GM23338 (cell line): ENCODE data around the gene TNFAIP8L1. TPM values are rescaled to one million over a fixed set of nuclear protein-coding genes. Genes with fewer than 3 reads are reported as not detected.

Source experiments
- ATAC-seq: fragments of 200-7000 bp; cut with Tn5 transposase; 3 replicates; pipeline ENCODE4 v1.9.1; 2020
- DNase-seq: peaks from one replicate; pipeline ENCODE4 v3.0.0-alpha.2; 2015; ENCODE audit warnings: low spot score
- H2AFZ ChIP-seq: fragments of 200-600 bp; sonication (generic); 2 replicates; pipeline ENCODE4 v1.8.0; 2016; ENCODE audit warnings: antibody characterized with exemption, mild to moderate bottlenecking, moderate library complexity
- H3F3A ChIP-seq: fragments of 200-600 bp; sonication (generic); replicated peaks from 2 replicates; pipeline ENCODE4 v1.8.0; 2017; ENCODE audit warnings: antibody characterized with exemption, mixed run types, low read depth
- H3K27ac ChIP-seq: fragments of 200-600 bp; sonication (generic); 2 replicates; pipeline ENCODE4 v1.6.1; 2016; ENCODE audit warnings: low read depth
- H3K27me3 ChIP-seq: fragments of 200-600 bp; sonication (generic); 2 replicates; pipeline ENCODE4 v1.8.0; 2016; ENCODE audit warnings: mild to moderate bottlenecking, mixed run types, moderate library complexity; ENCODE audit not compliant: insufficient read depth
- H3K36me3 ChIP-seq: fragments of 200-600 bp; sonication (generic); 2 replicates; pipeline ENCODE4 v1.8.0; 2016; ENCODE audit warnings: mild to moderate bottlenecking; ENCODE audit not compliant: insufficient read depth
- H3K4me1 ChIP-seq: fragments of 200-600 bp; sonication (generic); 2 replicates; pipeline ENCODE4 v1.8.0; 2016; ENCODE audit warnings: mild to moderate bottlenecking, moderate library complexity; ENCODE audit not compliant: insufficient read depth
- H3K4me2 ChIP-seq: fragments of 200-600 bp; sonication (generic); 2 replicates; pipeline ENCODE4 v1.7.1; 2017; ENCODE audit warnings: mixed run types
- H3K4me3 ChIP-seq: fragments of 200-600 bp; sonication (generic); 2 replicates; pipeline ENCODE4 v1.6.1; 2016; ENCODE audit warnings: mixed run types
- H3K79me2 ChIP-seq: fragments of 200-600 bp; sonication (generic); replicated peaks from 2 replicates; pipeline ENCODE4 v1.8.0; 2017; ENCODE audit warnings: mild to moderate bottlenecking; ENCODE audit not compliant: insufficient read depth
- H3K9me2 ChIP-seq: fragments of 200-600 bp; sonication (generic); 2 replicates; pipeline ENCODE4 v1.8.0; 2017; ENCODE audit not compliant: insufficient read depth
- H4K20me1 ChIP-seq: fragments of 200-600 bp; sonication (generic); replicated peaks from 2 replicates; pipeline ENCODE4 v1.8.0; 2017; ENCODE audit warnings: mild to moderate bottlenecking; ENCODE audit not compliant: insufficient read depth
- H3K27ac Mint-ChIP-seq: 2 replicates; pipeline ENCODE4 v1.8.0; 2020; ENCODE audit warnings: inconsistent platforms, mild to moderate bottlenecking, moderate library complexity, mixed read lengths
- H3K27me3 Mint-ChIP-seq: 3 replicates; pipeline ENCODE4 v1.8.0; 2022; ENCODE audit warnings: low read depth, mild to moderate bottlenecking, moderate library complexity, mixed read lengths, inconsistent platforms; ENCODE audit not compliant: insufficient read depth, poor library complexity
- H3K36me3 Mint-ChIP-seq: 3 replicates; pipeline ENCODE4 v1.8.0; 2021; ENCODE audit warnings: low read depth, mild to moderate bottlenecking, inconsistent platforms, moderate library complexity, mixed read lengths
- H3K4me1 Mint-ChIP-seq: 3 replicates; pipeline ENCODE4 v1.8.0; 2020; ENCODE audit warnings: mild to moderate bottlenecking, inconsistent platforms, mixed read lengths
- H3K4me3 Mint-ChIP-seq: 3 replicates; pipeline ENCODE4 v1.8.0; 2021; ENCODE audit warnings: moderate library complexity, mild to moderate bottlenecking, inconsistent platforms, mixed read lengths
- H3K9me3 Mint-ChIP-seq: 3 replicates; pipeline ENCODE4 v1.8.0; 2020; ENCODE audit warnings: moderate library complexity, mild to moderate bottlenecking, inconsistent platforms, mixed read lengths
- ETS1 ChIP-seq: IDR thresholded peaks from 2 replicates; pipeline ENCODE4 v1.6.1; 2016; ENCODE audit warnings: antibody characterized with exemption
- JUNB ChIP-seq: IDR thresholded peaks from one replicate; pipeline ENCODE4 v1.6.1; 2016; ENCODE audit warnings: antibody characterized with exemption; ENCODE audit not compliant: unreplicated experiment
- ZNF114 ChIP-seq: fragments of 250-450 bp; sonication (Bioruptor Pico); IDR thresholded peaks from 2 replicates; pipeline ENCODE4 v1.5.0; 2020; ENCODE audit warnings: mild to moderate bottlenecking, moderate library complexity
- ZNF462 ChIP-seq: fragments of 250-450 bp; sonication (Bioruptor Pico); IDR thresholded peaks from 2 replicates; pipeline ENCODE4 v1.5.0; 2020; ENCODE audit warnings: mild to moderate bottlenecking, moderate library complexity
- polyA plus RNA-seq: library from polyadenylated mRNA; unstranded; fragments of >200 nt; fragmentation: Nextera tagmentation; extraction: Ambion mirVana; gene quantifications from 2 replicates; pipeline ENCODE4 v1.2.1, GENCODE V29; 2016
- total RNA-seq: library from RNA; depleted of rRNA; stranded (reverse); fragments of >200 nt; shearing (Covaris generic); gene quantifications from 2 replicates; pipeline ENCODE4 v1.2.3, GENCODE V29; 2014
- TF ChIP-seq, protein P1 (sequence below): IDR thresholded peaks from one replicate; pipeline ENCODE4 v1.6.1; 2018; ENCODE audit warnings: antibody characterized with exemption; ENCODE audit not compliant: unreplicated experiment
- TF ChIP-seq, protein P2 (sequence below), 2 experiments: fragments of 200-600 bp in 1 of 2; sonication (generic) in 1 of 2; conservative IDR thresholded peaks; 2 replicates each; pipeline versions ENCODE4 v1.5.1 to v1.6.1; 2016 to 2017; ENCODE audit warnings: antibody characterized with exemption in 2 of 2, low read depth in 2 of 2, mild to moderate bottlenecking in 2 of 2, moderate library complexity in 1 of 2

The TNFAIP8L1 gene
- total and polyA plus RNA-seq, 2 experiments from 2014 or later, result 2.7 to 4.1 TPM

GRCh38 chr19:4699826-4700692 lies 60.7 kb downstream of the TNFAIP8L1 start (continued):
- TF ChIP-seq, protein P1, sequence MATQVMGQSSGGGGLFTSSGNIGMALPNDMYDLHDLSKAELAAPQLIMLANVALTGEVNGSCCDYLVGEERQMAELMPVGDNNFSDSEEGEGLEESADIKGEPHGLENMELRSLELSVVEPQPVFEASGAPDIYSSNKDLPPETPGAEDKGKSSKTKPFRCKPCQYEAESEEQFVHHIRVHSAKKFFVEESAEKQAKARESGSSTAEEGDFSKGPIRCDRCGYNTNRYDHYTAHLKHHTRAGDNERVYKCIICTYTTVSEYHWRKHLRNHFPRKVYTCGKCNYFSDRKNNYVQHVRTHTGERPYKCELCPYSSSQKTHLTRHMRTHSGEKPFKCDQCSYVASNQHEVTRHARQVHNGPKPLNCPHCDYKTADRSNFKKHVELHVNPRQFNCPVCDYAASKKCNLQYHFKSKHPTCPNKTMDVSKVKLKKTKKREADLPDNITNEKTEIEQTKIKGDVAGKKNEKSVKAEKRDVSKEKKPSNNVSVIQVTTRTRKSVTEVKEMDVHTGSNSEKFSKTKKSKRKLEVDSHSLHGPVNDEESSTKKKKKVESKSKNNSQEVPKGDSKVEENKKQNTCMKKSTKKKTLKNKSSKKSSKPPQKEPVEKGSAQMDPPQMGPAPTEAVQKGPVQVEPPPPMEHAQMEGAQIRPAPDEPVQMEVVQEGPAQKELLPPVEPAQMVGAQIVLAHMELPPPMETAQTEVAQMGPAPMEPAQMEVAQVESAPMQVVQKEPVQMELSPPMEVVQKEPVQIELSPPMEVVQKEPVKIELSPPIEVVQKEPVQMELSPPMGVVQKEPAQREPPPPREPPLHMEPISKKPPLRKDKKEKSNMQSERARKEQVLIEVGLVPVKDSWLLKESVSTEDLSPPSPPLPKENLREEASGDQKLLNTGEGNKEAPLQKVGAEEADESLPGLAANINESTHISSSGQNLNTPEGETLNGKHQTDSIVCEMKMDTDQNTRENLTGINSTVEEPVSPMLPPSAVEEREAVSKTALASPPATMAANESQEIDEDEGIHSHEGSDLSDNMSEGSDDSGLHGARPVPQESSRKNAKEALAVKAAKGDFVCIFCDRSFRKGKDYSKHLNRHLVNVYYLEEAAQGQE, result no peak
- TF ChIP-seq ZNF114 (CRISPR knock-in tag) (no peak), JUNB (no peak), ETS1 (no peak)

DNA sequence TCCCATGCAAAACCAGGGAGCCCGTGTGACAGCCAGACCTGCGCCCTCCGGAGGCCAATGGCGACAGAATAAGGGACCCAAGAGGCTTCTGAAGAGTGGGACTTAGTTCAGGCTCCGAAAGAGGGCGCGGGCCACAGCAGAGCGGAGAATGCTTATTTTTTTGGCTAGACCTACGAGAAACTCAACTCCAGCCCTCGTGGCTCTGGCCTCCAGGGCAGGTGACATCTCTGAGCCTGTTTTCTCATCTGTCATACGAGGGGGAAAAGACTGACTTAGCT lies 61.3 kb downstream of the TNFAIP8L1 start:
- Histone ChIP-seq H3K9me2 (no peaks in the 10 kb centered on the region), H3K36me3 (peaks cover 12% of the 10 kb centered on the region; the same call in 1 of the 2 replicates), H2AFZ (no peak overlapping the region), H3K4me2 (no peak overlapping the region), H3K4me1 (no peaks in the 10 kb centered on the region), H3K27ac (no peak overlapping the region), H3K4me3 (no peak overlapping the region), H3K79me2 (no peaks in the 10 kb centered on the region), H3F3A (0 out of 2 replicates have a peak, but pooled peaks cover 3% of the 10 kb centered on the region), H4K20me1 (peaks cover 4% of the 10 kb centered on the region; the same call in 1 of the 2 replicates), H3K27me3 (no peaks in the 10 kb centered on the region)
- no peak for TF ChIP-seq ZNF462 (CRISPR knock-in tag)
- TF ChIP-seq, protein P2, sequence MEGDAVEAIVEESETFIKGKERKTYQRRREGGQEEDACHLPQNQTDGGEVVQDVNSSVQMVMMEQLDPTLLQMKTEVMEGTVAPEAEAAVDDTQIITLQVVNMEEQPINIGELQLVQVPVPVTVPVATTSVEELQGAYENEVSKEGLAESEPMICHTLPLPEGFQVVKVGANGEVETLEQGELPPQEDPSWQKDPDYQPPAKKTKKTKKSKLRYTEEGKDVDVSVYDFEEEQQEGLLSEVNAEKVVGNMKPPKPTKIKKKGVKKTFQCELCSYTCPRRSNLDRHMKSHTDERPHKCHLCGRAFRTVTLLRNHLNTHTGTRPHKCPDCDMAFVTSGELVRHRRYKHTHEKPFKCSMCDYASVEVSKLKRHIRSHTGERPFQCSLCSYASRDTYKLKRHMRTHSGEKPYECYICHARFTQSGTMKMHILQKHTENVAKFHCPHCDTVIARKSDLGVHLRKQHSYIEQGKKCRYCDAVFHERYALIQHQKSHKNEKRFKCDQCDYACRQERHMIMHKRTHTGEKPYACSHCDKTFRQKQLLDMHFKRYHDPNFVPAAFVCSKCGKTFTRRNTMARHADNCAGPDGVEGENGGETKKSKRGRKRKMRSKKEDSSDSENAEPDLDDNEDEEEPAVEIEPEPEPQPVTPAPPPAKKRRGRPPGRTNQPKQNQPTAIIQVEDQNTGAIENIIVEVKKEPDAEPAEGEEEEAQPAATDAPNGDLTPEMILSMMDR (conservative IDR thresholded peaks at IDR 0.05; ENCODE audit: low read depth in 2 of 2), result peak in 1 of 2 experiments; percentile 37; a peak in 2 of 4 replicates
- Mint-ChIP-seq H3K9me3 (no peaks in the 10 kb centered on the region), H3K4me1 (no peaks in the 10 kb centered on the region), H3K27ac (no peak overlapping the region), H3K36me3 (peaks cover 58% of the 10 kb centered on the region), H3K27me3 (peaks cover 9% of the 10 kb centered on the region), H3K4me3 (no peak overlapping the region)
- DNase-seq (peak; percentile 46), ATAC-seq (peak; percentile 69)
